ENCODE measurements around the gene ZNF618.

The ZNF618 gene

DNA sequence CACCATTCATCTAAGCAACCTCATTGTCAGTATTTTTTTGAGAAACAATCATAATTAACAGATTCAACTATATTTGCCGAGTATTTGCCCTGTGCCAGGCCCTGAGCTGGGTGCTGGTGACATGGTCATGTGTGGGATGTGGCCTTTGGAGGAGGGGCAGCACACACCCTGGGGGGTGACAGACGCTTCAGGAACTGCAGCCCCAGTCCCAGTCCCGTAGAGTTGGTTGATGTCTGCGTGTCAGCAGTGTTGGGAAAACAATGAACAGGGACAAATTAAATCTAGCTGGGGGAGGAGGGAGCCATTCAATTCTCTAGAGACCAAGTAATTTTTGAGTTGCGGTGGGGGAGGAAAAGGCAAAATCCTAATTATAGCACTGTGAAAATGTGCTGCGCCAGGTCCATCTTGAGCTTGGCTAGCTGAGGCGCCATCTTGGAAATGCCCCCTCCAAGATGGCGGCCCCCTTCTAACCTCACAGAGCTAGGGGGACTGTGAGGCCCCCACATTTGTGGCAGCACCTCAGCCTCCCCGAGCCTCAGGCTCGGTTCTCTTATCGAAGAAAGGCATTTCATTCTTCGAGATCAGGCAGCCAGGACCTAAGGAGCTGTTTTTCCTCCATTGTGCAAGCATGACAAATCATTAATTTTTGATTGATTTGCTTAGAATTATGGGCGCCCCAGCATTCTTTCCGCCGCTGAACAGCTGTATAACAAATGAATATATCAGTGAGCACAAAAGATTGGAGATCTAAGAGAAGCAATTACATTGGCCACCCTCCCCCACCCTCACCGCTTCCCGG lies 87.8 kb downstream of the ZNF618 start:
- DNase-seq: no peak

GRCh38 chr9:113964495-113965170 lies 88.5 kb downstream of the ZNF618 start:
- no peak for DNase-seq

- no peak for DNase-seq
Measured at GRCh38 chr9:113966394-113966793, 90.3 kb downstream of the ZNF618 start.

- DNase-seq: no peak
Measured at GRCh38 chr9:113967380-113967779, 91.3 kb downstream of the ZNF618 start.

- DNase-seq: no peak
Measured at GRCh38 chr9:113969343-113969742, 93.2 kb downstream of the ZNF618 start.

DNA sequence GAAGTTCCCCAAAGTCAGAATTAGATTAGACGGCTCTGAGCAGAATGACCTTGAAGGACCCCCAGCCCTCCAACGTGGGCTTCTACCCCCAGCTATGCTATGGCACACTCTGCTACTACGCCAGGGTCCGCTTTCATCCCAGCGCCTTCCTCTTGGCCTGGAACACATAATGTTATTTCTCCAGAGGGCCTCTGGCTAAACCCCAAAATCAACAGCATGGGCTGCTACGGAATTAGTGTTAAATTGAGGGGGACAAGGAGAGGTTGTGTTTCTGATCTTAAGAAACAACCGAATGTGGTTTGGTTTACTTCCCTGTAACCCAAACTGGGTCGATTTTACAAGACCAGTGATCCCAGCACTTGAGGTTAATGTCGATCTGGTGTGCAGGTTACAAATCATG lies 97.1 kb downstream of the ZNF618 start:
- no peak for DNase-seq

GRCh38 chr9:113973963-113974413 lies 97.9 kb downstream of the ZNF618 start:
- DNase-seq: no peak

DNA sequence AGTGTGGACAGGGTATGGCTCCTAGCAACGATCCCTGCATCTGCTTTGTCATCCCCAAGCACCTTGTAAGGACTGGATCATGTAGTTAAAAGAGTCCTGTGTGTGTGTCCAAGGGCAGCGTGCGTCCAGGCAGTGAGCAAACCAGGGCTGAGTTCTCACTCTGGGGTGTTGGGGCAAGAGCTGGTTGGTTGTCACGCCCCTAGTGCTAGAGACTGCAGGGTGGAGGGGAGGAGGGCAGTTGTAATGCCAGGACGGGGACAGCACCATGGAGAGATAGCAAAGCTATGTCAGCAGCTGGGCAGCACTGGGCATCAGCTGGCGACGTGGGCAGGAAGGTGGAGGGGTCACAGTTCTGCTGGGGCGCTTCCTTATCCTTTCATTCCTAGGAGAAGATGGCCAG lies 100.8 kb downstream of the ZNF618 start:
- no peak for DNase-seq

DNA sequence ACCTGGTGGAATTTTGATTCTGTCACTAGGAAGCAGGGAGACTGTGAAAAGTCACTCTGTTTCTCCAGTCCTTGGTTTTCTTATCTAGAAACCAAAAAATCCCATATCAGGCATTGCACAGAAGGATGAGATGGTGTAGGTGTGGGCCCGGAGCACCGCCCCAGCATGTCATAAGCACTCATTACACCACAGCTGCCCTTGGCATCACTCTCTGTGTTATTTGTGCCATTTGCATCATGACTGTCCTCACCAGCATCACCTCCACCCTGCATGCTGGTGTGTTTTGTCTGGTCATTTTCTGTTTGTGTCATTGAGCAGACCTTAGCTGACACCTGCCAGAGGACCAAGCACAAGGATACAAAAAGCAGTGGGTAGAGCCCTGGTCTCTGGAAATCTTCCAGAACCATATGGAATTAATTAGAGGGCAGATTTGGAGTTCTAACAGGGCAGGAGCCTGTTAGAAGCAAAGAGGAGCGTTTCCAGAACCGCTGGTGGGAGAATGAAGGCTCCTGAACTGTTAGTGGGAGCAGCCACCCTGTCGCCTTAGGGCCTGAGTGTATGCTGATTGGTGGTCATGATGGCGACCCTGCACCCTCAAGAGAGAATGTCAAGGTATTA lies 102.7 kb downstream of the ZNF618 start:
- DNase-seq: no peak

GRCh38 chr9:113979343-113980127 lies 103.4 kb downstream of the ZNF618 start:
- DNase-seq: no peak

GRCh38 chr9:113984639-113985380 lies 108.7 kb downstream of the ZNF618 start:
- DNase-seq: no peak

DNA sequence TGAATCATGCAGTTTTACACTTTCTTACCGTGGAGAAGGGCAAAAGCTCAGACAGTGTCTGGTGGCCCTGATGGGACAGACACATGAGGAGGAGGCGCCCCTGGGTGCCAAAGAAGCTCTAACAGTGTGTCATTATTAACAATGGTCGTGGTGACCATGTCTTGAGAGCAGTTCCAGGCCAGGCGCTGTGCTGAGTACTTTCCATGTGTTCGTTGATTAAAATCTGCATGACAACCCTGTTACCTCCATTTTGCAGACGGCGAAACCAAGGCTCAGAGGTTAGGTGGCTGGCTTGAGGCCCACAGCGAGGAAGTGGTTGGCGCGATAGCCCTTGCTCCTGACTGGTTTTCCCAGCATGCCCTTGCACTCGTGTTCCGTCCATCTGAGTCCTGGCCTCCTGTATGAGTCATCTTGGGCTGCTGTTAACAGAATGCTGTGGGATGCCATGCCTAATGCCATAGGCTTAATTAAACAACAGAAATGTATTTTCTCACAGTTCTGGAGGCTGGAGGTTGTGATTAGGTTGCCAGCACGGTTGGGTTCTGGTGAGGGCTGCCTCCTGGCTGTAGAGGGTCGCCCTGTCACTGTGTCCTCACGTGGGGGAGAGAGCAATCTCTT lies 110.0 kb downstream of the ZNF618 start:
- no peak for DNase-seq

DNA sequence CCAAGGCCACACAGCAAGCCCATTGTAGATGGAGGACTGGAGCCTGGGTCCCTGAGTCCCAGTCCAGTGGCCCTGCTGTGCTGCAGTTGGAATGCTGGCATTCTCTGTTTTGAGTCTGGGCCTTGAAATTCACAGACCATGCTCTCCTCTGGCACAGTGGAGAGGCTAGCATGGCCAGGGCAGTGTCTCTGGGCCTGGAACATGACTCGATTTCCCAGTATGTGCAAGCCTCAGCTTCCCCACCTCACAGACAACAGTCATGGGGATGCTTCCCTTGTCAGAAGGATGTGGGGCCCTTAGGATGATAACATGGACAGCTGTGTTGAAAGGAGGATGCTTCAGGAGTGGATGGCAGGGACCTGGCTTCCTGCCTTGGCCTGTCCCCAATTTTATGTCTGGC lies 110.8 kb downstream of the ZNF618 start:
- no peak for DNase-seq

DNA sequence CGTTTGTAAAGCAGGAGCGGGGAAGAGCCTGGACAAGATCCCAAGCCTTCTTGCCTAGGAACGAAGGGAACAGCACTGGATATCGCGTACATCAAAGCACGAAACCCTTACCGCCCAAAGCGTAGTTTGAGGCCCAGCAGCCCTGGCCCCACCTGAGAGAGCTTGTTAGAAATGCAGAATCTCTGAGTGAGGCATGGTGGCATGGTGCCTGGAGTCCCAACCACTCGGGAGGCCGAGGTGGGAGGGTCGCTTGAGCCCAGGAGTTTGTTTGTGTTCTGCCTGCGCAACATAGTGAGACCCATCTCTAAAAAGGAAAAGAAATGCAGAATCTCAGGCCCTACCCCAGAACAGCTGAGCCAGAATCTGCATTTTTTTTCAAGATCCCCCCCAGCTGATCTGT lies 111.4 kb downstream of the ZNF618 start:
- no peak for DNase-seq

DNA sequence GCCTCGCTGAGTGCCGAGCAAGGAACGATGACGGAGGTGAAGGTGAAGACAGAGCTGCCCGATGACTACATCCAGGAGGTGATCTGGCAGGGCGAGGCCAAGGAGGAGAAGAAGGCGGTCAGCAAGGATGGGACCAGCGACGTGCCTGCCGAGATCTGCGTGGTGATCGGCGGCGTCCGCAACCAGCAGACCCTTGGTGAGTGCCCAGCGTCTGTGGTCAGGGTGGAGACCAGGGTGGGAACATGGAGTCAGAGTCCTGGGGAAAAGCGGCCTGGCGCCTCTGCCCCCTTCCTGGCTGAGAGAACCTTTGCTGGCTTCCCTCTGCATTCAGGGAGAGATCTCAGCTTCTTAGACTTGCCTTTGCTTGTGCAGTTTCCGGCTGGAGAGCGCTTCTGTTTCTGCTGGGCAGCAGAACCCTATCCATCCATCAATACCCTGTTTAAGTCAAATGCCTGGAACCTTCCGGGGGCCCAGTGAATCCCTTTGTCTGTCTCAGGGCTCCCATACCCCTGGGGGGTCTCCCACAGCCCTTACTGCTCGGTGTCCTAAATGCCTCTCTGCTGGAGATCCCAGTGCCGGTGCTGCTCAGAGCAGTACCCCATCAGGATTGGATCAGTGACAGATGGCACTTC lies 112.4 kb downstream of the ZNF618 start:
- DNase-seq: no peak

DNA sequence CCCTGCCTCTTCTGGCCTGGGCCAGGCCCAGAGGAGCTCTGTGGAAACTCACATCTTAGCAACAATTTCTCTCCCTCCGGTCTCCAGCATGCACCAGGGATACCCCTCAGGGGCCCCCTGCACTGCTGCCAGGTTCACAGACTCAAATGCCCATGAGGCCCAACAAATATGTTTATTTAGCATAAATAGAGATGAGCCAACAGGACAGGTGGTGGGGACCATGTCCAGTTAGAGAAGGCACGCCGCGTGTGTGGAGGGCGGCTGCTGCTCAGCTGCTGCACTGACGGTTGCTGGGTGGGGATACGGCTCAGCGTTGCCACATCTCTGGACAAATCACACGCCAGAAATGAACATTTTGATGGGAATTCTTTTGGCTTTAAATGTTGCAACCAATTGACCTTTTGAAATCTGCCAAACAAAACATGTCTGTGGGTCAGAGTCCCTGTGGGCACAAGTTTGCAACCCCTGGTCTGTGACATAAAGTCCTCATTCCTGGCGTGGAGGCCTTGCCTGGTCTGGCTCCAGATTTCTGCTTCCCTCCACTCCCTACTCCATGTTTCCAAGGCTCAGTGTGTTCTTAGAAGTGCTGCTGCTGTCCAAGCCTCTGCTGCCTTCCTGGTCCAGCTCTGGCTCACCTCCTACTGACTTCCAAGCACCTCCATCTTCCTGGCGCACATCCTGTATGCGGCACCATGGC lies 113.1 kb downstream of the ZNF618 start:
- DNase-seq: no peak

- no peak for DNase-seq
Measured at GRCh38 chr9:113989714-113990569, 113.8 kb downstream of the ZNF618 start.

GRCh38 chr9:113990570-113990907 lies 114.4 kb downstream of the ZNF618 start:
- no peak for DNase-seq

DNA sequence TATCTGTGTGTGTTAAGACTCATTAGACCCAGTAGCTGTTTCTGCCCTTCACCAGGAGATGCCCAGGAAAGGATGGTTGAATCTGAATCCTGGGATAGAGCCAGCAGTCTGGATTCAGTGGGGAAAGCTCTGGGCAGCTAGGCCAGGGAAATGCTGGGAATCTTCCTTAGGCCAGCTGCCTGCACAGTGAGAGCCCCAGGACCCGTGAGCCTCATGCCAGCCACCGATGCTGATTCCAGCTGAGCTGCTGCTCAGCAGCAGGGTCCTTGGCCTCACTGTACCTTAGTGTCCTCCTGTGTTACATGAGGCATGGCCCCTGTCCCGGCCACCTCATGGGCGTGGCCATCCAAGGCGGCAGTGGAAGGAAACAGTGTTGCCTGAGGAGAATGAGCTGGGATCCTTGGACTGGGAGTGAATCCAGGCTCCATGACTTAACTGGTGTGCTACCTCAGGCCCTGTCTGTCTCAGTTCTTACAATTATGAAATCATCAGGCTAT lies 114.9 kb downstream of the ZNF618 start:
- DNase-seq: no peak

DNA sequence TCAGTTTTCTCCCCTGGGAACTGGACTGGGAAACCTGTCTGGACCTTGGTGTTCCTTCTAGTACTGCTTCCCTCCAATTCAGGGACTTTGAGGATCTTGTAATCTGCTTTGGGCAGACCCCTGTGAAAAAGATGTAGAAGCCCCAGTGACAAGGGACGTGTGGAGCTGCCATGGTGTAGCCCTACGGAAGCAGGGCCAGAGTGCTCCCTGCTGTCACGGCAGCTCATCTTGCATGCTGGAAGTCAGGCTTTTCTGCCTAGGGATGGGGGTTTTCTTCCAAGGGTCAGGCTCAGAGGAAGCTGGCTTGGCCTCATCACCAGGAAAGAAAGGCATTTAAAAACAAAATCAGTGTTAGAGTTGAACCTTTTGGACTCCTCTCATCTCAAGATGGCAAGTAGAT lies 115.6 kb downstream of the ZNF618 start:
- DNase-seq: no peak

Measured in NCI-H1417 treated with DMSO at 0.1 percent for 48 hours (cell line).